H1 (cell line): ENCODE results near the gene LRBA. TPM values are rescaled to one million over a fixed set of nuclear protein-coding genes. Genes with fewer than 3 reads are reported as not detected.

Experiments
- CTBP2 ChIP-seq: IDR thresholded peaks from 2 replicates; pipeline ENCODE4 v1.7.0; 2011; ENCODE audit warnings: borderline replicate concordance, mild to moderate bottlenecking, moderate library complexity, mixed read lengths, low read length; ENCODE audit not compliant: insufficient read depth, insufficient read length
- polyA plus RNA-seq, 7 experiments: library from polyadenylated mRNA; depleted of rRNA in 3 of 7; stranded (reverse) in 5 of 7; unstranded in 2 of 7; fragments of >200 nt in 5 of 7; fragments of 200-250 nt in 2 of 7; gene quantifications; 1 replicate in 5 of 7; 2 replicates in 1 of 7; 4 replicates in 1 of 7; pipeline versions ENCODE4 v1.2.1 to v1.2.3, GENCODE V29; 2011 to 2013; ENCODE audit warnings: missing spikeins in 2 of 7, mixed read lengths in 2 of 7
- total RNA-seq: library from RNA; stranded (reverse); fragmentation: NEBNext Ultra II Directional; extraction: Animal tissue kit (Norgen Biotek cat#: 25700); gene quantifications from 2 replicates; pipeline ENCODE4 v1.2.1, GENCODE V29; 2021

LRBA gene
- total and polyA plus RNA-seq, 2 of the 8 experiments (the other 6 are each of a cell fraction or from before 2014, with no cell fraction given), result 54.6 to 83.2 TPM

GRCh38 chr4:151038452-151039157 lies 23.5 kb upstream of the LRBA start (continued):
- TF ChIP-seq CTBP2, result no peak
